ENCODE measurements around the gene CELF6. TPM values are rescaled to one million over a fixed set of nuclear protein-coding genes. Genes with fewer than 3 reads are reported as not detected.

CELF6 gene
- total RNA-seq, 1 experiment from 2014 or later = 0.52 TPM

- TF ChIP-seq REST (IDR thresholded peaks at IDR 0.05; ENCODE audit: low read depth) = no peak
- TF ChIP-seq MAX (IDR thresholded peaks at IDR 0.05) = no peak
Measured at GRCh38 chr15:72353266-72353665, 33.3 kb upstream of the CELF6 start (continued).

GRCh38 chr15:72345806-72346205 lies 25.8 kb upstream of the CELF6 start:
- DNase-seq (ENCODE audit: low read depth, low spot score) (no peak), ATAC-seq (no peak)
- Histone ChIP-seq H3K27ac (ENCODE audit: low read depth, low read length) (no peak overlapping the region), H2AFZ (ENCODE audit: low read depth, low read length, poor library complexity, severe bottlenecking) (no peak overlapping the region), H3K4me1 (ENCODE audit: control insufficient read depth in 1 of 2, insufficient read depth in 2 of 2, low read length in 2 of 2) (peaks cover 0 to 3% of the 10 kb centered on the region in 2 experiments; a peak in 1 of 4 replicates), H3K27me3 (ENCODE audit: insufficient read depth, low read length) (no peaks in the 10 kb centered on the region), H3K4me2 (ENCODE audit: low read length) (no peak overlapping the region), H3K9ac (ENCODE audit: low read length) (no peak overlapping the region), H3K9me3 (ENCODE audit: control insufficient read depth in 1 of 2, insufficient read depth in 1 of 2, low read depth in 1 of 2, low read length in 2 of 2) (no peaks in the 10 kb centered on the region), H3K9me2 (ENCODE audit: insufficient read depth) (no peaks in the 10 kb centered on the region), H3K79me2 (ENCODE audit: insufficient read depth, low read length) (no peaks in the 10 kb centered on the region), H3K36me3 (ENCODE audit: control insufficient read depth in 1 of 2, insufficient read depth in 2 of 2, low read length in 2 of 2) (peaks cover 4 to 9% of the 10 kb centered on the region in 2 experiments; a peak in 3 of 4 replicates), H3K4me3 (replicated peaks in 1 of 2; ENCODE audit: low read depth in 1 of 2, low read length in 2 of 2) (no peak overlapping the region), H4K20me1 (ENCODE audit: insufficient read depth) (no peaks in the 10 kb centered on the region)
- RAD21 ChIA-PET (ENCODE audit: low non-redundant PET in 1 of 2, low total read pairs in 2 of 2, uncharacterized antibody in 2 of 2, unreplicated experiment in 2 of 2) = no interaction called here
- intact Hi-C loops (cut with micrococcal nuclease) = no loop called here
- no peak for TF ChIP-seq SRF (IDR thresholded peaks at IDR 0.05; ENCODE audit: low read depth)
- no peak for TF ChIP-seq SP1 (IDR thresholded peaks at IDR 0.05; ENCODE audit: low read depth)
- no peak for TF ChIP-seq FOSL1 (IDR thresholded peaks at IDR 0.05; ENCODE audit: low read depth)
- no peak for TF ChIP-seq ZFX (IDR thresholded peaks at IDR 0.05)
- no peak for TF ChIP-seq EGR1 (IDR thresholded peaks at IDR 0.05; ENCODE audit: low read depth)
- no peak for TF ChIP-seq EZH2phosphoT487 (IDR thresholded peaks at IDR 0.05; ENCODE audit: borderline replicate concordance)
- no TSS peak for BruUV-seq (replicated peaks)
- POLR2A ChIA-PET = no interaction called here
- CTCF ChIA-PET = no interaction called here

All from HCT116 (cell line).